Glomerular visceral epithelial cell (primary cell): ENCODE results near the gene NEB.
"Not testable (repeated sequence)": the region's sequence is repeated elsewhere in the genome, so short reads cannot be mapped to it uniquely, and the experiment has no call there.

Source experiments
- DNase-seq: peaks from one replicate; pipeline ENCODE4 v3.0.0-alpha.2; 2016; ENCODE audit errors: extremely low spot score

The NEB gene

DNA sequence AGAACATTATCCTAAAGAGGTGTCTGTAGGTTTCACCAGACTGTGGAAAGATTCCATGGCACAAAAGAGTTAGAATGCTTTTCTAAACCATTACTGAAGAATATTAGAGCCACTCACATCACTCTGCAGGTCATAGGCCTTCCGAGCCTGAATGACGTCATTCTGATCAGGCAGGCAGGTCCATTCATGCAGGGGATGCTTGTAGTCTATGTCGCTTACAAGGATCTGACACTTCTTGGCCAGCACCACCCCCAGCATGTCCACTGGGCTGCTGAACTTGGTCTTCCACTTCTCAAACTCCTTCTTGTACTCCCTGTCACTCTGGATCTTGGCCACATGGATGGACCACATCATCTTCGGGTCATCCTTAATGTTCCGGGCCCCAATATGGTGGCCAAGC is 120.1 kb downstream of the NEB start:
- DNase-seq: no peak

- no peak for DNase-seq
Measured at GRCh38 chr2:151611351-151611750, 122.9 kb downstream of the NEB start.

DNA sequence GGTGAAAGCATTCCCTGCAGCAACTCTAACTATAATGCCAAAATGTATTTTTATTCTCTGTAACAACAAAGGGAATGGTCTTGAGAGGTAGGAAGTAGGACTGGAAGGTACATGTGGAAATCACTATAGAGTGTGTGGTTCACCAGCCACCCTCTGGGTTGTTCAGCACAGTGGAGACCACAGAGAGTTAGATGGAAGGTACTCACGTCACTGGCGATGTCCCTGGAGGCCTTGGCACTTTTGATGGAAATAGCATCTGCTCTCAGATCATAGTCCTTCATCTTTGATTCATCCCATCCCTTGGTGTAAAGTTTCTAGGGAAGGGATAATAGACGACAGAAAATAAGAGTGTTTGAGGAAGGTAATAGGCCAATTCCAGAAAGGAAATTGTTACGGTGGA is 124.0 kb downstream of the NEB start:
- no peak for DNase-seq

DNA sequence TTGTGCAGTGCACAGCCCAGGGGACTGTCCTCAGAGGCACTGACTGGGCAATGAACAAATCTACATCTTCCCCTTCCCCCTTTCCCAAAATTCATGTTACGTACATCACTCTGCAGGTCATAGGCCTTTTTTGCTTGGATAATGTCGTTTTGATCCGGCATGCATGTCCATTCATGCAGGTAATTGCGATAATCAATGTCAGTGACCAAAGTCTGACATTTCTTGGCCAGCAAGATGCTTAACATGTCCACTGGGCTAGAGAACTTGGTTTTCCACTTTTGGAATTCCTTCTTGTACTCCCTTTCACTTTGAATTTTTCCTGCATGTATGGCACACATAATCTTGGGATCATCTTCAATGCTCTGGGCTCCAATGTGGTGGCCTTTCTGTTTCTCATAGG is 124.6 kb downstream of the NEB start:
- DNase-seq: no peak

DNA sequence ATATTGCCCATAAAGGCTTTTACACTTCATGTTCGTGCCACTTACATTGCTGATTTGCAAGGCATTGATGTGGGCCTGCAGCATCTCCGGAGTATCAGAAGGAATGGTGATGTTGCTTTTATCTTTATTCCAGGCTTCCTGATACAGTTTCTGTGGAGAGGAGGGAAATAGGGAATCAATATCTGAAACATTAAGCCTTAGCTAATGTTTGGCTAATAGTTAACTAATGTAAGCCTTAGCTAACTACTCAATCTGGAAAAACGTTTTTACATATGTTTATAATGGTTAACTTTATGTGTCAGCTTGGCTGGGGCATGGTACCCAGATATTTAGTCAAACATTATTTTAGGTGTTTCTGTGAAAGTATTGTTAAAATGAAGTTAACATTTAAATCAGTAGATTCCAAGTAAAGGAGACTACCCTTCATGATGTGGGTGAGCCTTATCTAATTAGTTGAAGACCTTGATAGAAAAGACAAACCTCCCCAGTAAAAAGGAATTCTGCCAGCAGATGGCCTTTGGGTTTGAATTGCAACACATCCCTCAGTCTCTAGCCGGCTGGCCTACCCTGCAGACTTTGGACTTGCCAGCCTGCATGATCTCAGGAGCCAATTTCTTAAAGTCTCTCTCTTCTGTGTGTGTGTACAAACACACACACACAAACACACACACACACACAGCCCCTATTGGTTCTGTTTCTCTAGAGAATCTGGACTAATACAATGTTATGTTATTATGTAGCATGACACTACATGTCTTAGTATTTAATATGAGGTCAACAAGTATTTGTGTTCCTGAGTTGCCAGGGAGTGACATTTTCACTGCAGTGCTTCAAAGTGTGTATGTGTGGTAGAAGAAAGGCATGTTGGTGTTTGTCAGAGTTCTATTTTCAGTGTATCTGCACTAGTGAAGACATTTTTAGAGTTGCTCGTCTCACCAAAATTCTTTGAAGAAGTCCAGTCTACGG is 126.5 kb downstream of the NEB start:
- not testable (repeated sequence) for DNase-seq

GRCh38 chr2:151603530-151603929 is 130.7 kb downstream of the NEB start:
- DNase-seq: not testable (repeated sequence)

- DNase-seq: not testable (repeated sequence)
Measured at GRCh38 chr2:151602402-151602801, 131.9 kb downstream of the NEB start.

DNA sequence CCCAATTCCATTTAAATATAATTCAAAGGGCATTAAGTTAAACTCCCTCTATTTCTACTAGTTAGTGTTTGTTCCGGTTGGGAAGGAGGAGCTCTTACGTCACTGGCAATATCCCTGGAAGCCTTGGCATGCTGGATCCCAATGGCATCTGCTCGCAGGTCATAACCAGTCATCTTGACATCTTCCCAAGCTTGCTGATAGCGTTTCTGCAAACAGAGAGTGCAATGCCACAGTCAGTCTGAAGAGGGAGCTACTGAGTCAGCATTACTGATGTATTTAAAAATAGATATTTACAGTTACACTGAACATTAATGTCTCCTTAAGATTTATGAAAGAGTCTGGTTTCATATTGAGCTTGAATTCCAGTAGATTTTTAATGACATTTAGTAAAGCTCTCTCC is 132.5 kb downstream of the NEB start:
- not testable (repeated sequence) for DNase-seq

- DNase-seq: not testable (repeated sequence)
Measured at GRCh38 chr2:151596903-151597608, 137.2 kb downstream of the NEB start.

- DNase-seq: not testable (repeated sequence)
Measured at GRCh38 chr2:151591908-151592255, 142.4 kb downstream of the NEB start.

DNA sequence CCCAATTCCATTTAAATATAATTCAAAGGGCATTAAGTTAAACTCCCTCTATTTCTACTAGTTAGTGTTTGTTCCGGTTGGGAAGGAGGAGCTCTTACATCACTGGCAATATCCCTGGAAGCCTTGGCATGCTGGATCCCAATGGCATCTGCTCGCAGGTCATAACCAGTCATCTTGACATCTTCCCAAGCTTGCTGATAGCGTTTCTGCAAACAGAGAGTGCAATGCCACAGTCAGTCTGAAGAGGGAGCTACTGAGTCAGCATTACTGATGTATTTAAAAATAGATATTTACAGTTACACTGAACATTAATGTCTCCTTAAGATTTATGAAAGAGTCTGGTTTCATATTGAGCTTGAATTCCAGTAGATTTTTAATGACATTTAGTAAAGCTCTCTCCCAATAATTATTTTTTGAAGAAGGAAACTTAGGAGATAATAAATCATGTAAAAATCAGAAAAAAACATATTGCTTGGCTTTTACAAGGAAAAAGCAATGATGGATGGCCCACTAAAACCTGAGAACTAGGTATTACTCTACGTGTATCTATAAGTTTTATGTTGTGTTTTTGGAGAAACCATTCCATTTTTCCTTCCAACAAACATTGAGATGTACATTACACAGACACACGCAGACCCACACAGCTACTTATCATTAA is 142.9 kb downstream of the NEB start:
- DNase-seq: not testable (repeated sequence)

DNA sequence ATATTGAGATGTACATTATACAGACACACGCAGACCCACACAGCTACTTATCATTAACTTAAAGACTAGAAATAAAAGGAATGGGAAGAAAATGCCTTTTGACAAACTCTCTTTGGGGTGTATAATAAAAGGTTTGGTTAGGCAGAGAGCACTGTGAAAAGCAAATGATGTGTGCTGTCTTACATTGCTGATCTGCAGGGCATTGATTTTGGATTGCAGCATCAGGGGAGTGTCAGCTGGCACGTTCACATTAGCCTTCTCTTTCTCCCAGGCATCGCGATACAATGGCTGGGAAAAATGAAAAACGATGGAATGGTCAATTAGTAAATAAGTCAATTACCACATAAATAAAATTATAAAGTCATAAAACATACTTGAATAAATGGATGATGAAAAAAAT is 153.0 kb downstream of the NEB start:
- DNase-seq: not testable (repeated sequence)

DNA sequence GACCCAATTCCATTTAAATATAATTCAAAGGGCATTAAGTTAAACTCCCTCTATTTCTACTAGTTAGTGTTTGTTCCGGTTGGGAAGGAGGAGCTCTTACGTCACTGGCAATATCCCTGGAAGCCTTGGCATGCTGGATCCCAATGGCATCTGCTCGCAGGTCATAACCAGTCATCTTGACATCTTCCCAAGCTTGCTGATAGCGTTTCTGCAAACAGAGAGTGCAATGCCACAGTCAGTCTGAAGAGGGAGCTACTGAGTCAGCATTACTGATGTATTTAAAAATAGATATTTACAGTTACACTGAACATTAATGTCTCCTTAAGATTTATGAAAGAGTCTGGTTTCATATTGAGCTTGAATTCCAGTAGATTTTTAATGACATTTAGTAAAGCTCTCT is 153.6 kb downstream of the NEB start:
- DNase-seq: not testable (repeated sequence)

DNA sequence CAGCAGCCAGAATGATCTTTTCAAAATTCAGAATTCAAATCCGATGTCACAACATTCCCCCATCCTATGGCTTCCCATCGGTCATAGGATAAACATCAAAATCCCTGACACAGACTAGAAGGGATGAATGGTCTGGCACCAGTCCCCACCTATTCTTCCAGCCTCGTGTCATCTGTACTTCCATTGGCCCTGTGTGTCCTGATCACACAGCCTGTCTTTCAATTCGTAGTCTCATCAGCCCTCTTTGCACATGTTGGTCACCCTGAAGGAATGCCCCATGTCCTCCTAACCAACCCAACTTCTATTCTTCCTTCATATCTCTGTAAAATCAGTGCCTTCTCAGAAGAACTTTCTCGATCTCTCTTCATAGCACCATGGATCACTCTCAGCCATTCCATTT is 157.2 kb downstream of the NEB start:
- no peak for DNase-seq

DNA sequence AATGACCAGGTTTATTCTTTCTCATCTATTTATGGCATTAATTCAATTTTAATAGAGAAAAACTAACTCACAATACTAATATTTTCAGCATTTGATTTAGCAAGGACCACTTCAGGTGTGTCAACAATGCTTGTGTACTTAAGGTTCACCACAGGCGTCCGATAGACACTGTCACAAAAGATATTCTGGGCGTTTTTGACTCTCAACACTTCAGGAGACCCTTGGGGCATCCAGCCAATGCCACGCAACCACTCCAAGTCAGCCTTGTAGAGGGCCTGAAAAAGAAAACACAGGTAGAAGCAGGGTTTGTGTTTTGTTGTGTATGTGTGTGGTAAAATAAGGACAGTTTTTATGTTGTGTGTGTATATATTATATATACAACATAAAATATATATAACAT is 158.2 kb downstream of the NEB start:
- no peak for DNase-seq

GRCh38 chr2:151575338-151575737 is 158.9 kb downstream of the NEB start:
- peak; percentile 40 for DNase-seq

- DNase-seq: no peak
Measured at GRCh38 chr2:151570191-151570590, 164.1 kb downstream of the NEB start.

DNA sequence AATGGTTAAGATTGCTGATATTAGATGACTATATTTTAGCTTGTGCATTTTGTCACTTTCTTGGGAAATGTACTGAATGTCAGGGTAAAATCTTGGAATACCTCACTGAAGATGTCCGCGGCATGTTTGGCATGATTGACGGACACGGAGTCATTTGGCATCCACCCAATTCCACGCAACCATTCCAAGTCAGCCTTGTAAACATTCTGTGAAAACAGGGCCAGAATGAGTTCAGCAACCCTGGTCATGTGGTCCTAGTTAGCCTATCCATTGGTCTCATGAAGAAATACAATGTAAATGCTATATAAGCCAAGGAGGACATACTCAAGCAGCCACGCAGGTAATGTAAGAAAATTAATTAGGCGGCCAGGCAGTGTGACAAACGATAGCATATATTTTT is 165.1 kb downstream of the NEB start:
- DNase-seq: no peak

- no peak for DNase-seq
Measured at GRCh38 chr2:151568501-151568900, 165.8 kb downstream of the NEB start.

DNA sequence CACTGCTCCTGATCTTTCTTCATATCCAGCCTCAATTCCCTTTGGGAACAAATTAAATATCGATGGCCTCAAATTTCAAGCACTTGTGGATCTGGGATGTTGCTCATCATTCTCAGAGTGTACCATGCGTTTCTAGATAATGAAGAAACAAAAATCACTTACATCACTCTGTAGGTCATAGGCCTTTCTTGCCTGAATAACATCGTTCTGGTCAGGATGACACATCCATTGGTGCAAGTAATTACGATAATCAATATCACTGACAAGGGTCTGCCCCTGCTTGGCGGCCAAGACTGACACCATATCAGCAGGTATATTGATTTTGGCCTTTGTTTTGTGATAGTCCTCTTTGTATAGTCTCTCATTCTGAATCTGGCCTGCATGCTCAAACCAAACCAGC is 167.3 kb downstream of the NEB start:
- DNase-seq: no peak

DNA sequence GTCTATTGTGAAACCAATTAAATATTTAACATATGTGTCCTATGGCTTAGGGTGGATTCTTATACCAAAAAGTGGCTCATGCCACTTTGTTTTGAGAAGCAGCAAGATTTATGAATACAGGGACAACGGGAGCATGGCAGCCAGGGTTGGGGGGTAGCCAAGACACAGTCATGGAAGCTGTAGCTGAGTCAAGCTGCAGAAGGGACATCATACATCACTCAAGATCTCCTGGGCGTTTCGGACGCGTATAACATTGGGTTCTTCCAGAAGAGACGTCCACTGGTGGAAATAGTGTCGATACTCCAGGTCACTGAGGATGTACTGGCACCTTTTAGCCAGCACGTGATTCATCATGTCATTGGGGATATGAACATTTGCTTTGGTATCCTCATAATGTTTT is 171.9 kb downstream of the NEB start:
- no peak for DNase-seq

GRCh38 chr2:151560289-151560688 is 174.0 kb downstream of the NEB start:
- peak; percentile 66 for DNase-seq
